MM.1S (cell line): Measurements from ENCODE around the gene IL36B.

ENCODE experiments used
- DNase-seq: peaks from one replicate; pipeline ENCODE4 v3.0.0-alpha.2; 2015
- H2AFZ ChIP-seq: fragments of 300-600 bp; sonication (generic); 2 replicates; pipeline ENCODE4 v1.6.0; 2016; ENCODE audit warnings: antibody characterized with exemption, low read length
- H3F3A ChIP-seq: fragments of 300-600 bp; sonication (generic); 2 replicates; pipeline ENCODE4 v1.6.1; 2016; ENCODE audit warnings: mild to moderate bottlenecking, antibody characterized with exemption, low read length, moderate library complexity, mixed read lengths; ENCODE audit not compliant: insufficient read depth
- H3K27ac ChIP-seq: fragments of 300-600 bp; sonication (generic); 2 replicates; pipeline ENCODE4 v1.5.1; 2016; ENCODE audit warnings: mild to moderate bottlenecking, low read length
- H3K27me3 ChIP-seq: fragments of 300-600 bp; sonication (generic); replicated peaks from 2 replicates; pipeline ENCODE4 v1.6.0; 2016; ENCODE audit warnings: low read length; ENCODE audit not compliant: insufficient read depth
- H3K36me3 ChIP-seq: fragments of 300-600 bp; sonication (generic); replicated peaks from 2 replicates; pipeline ENCODE4 v1.6.1; 2016; ENCODE audit warnings: mild to moderate bottlenecking, low read length, mixed read lengths; ENCODE audit not compliant: insufficient read depth
- H3K4me1 ChIP-seq: fragments of 300-600 bp; sonication (generic); 2 replicates; pipeline ENCODE4 v1.6.1; 2016; ENCODE audit warnings: low read length, mixed read lengths
- H3K4me2 ChIP-seq: fragments of 300-600 bp; sonication (generic); 2 replicates; pipeline ENCODE4 v1.6.0; 2016; ENCODE audit warnings: low read depth, low read length
- H3K4me3 ChIP-seq: fragments of 300-600 bp; sonication (generic); 2 replicates; pipeline ENCODE4 v1.5.1; 2016; ENCODE audit warnings: low read length, mixed read lengths
- H3K79me2 ChIP-seq: fragments of 300-600 bp; sonication (generic); 2 replicates; pipeline ENCODE4 v1.6.1; 2016; ENCODE audit warnings: mixed run types, low read length, mixed read lengths
- H3K9ac ChIP-seq: fragments of 300-600 bp; sonication (generic); 2 replicates; pipeline ENCODE4 v1.6.1; 2016; ENCODE audit warnings: low read length, mixed read lengths
- H3K9me2 ChIP-seq: fragments of 300-600 bp; sonication (generic); replicated peaks from 2 replicates; pipeline ENCODE4 v1.6.1; 2016; ENCODE audit warnings: mild to moderate bottlenecking, low read length, mixed read lengths; ENCODE audit not compliant: insufficient read depth
- H3K9me3 ChIP-seq: fragments of 300-600 bp; sonication (generic); replicated peaks from 2 replicates; pipeline ENCODE4 v1.6.1; 2016; ENCODE audit warnings: mild to moderate bottlenecking, low read length, mixed read lengths; ENCODE audit not compliant: insufficient read depth
- H4K20me1 ChIP-seq: fragments of 300-600 bp; sonication (generic); 2 replicates; pipeline ENCODE4 v1.6.1; 2016; ENCODE audit warnings: mild to moderate bottlenecking, low read length, moderate library complexity, mixed read lengths; ENCODE audit not compliant: insufficient read depth
- CTCF ChIP-seq: fragments of 300-600 bp; sonication (generic); IDR thresholded peaks from 2 replicates; pipeline ENCODE4 v1.5.1; 2016; ENCODE audit warnings: antibody characterized with exemption, low read length, mixed read lengths
- EZH2 ChIP-seq: fragments of 300-600 bp; sonication (generic); optimal IDR thresholded peaks from 2 replicates; pipeline ENCODE3; 2017; ENCODE audit warnings: low read depth, mild to moderate bottlenecking, antibody characterized with exemption, low read length, mixed read lengths
- EZH2phosphoT487 ChIP-seq: fragments of 300-600 bp; sonication (generic); IDR thresholded peaks from 2 replicates; pipeline ENCODE4 v1.6.1; 2018; ENCODE audit warnings: antibody characterized with exemption, low read length

The IL36B gene

GRCh38 chr2:113036763-113037162 is 15.9 kb downstream of the IL36B start:
- TF ChIP-seq CTCF (no peak), EZH2 (no peak), EZH2phosphoT487 (no peak)
- Histone ChIP-seq H3K27me3 (no peaks in the 10 kb centered on the region), H3K79me2 (no peaks in the 10 kb centered on the region), H3K9ac (no peak overlapping the region), H3K36me3 (no peaks in the 10 kb centered on the region), H3K4me1 (peaks cover 5% of the 10 kb centered on the region; the same call in 1 of the 2 replicates), H3K9me2 (no peaks in the 10 kb centered on the region), H4K20me1 (no peaks in the 10 kb centered on the region), H3K4me2 (no peak overlapping the region), H2AFZ (no peak overlapping the region), H3K9me3 (no peaks in the 10 kb centered on the region), H3K27ac (no peak overlapping the region), H3F3A (no peaks in the 10 kb centered on the region), H3K4me3 (no peak overlapping the region)
- DNase-seq, result no peak

- no peak for DNase-seq
- H3K4me3 ChIP-seq, result no peak overlapping the region
- no peaks in the 10 kb centered on the region for H3K79me2 ChIP-seq
- no peak overlapping the region for H2AFZ ChIP-seq
- H3K27me3 ChIP-seq, result no peaks in the 10 kb centered on the region
- no peaks in the 10 kb centered on the region for H3F3A ChIP-seq
- H3K36me3 ChIP-seq, result no peaks in the 10 kb centered on the region
- TF ChIP-seq EZH2 (no peak), EZH2phosphoT487 (no peak), CTCF (no peak)
- H3K4me2 ChIP-seq, result no peak overlapping the region
- no peaks in the 10 kb centered on the region for H3K4me1 ChIP-seq
- H3K27ac ChIP-seq, result no peak overlapping the region
- no peaks in the 10 kb centered on the region for H4K20me1 ChIP-seq
- H3K9ac ChIP-seq, result no peak overlapping the region
- H3K9me3 ChIP-seq, result no peaks in the 10 kb centered on the region
- no peaks in the 10 kb centered on the region for H3K9me2 ChIP-seq
Observed at GRCh38 chr2:113034016-113034415, 18.7 kb downstream of the IL36B start.

GRCh38 chr2:113032737-113033136 is 19.9 kb downstream of the IL36B start:
- Histone ChIP-seq H3K79me2 (no peaks in the 10 kb centered on the region), H3K4me3 (no peak overlapping the region), H3K9me2 (no peaks in the 10 kb centered on the region), H3K9me3 (no peaks in the 10 kb centered on the region), H3K9ac (no peak overlapping the region), H3K27ac (no peak overlapping the region), H3K4me2 (no peak overlapping the region), H3K4me1 (no peaks in the 10 kb centered on the region), H4K20me1 (no peaks in the 10 kb centered on the region), H3K36me3 (no peaks in the 10 kb centered on the region), H3F3A (no peaks in the 10 kb centered on the region), H3K27me3 (no peaks in the 10 kb centered on the region), H2AFZ (no peak overlapping the region)
- TF ChIP-seq EZH2phosphoT487, result no peak
- TF ChIP-seq CTCF, result no peak
- no peak for TF ChIP-seq EZH2
- no peak for DNase-seq
